Panc1 (cell line): ENCODE measurements around the gene CHST9.

Experiments used
- CTCF ChIP-seq: fragments of 450-650 bp; IDR thresholded peaks from 2 replicates; pipeline ENCODE4 v1.5.1; 2017; ENCODE audit warnings: mild to moderate bottlenecking
- POLR2AphosphoS5 ChIP-seq: IDR thresholded peaks from 2 replicates; pipeline ENCODE4 v1.6.1; 2012; ENCODE audit warnings: mild to moderate bottlenecking, low read depth, low read length, moderate library complexity

- TF ChIP-seq POLR2AphosphoS5 (no peak), CTCF (no peak)
These were observed 259.8 kb downstream of the CHST9 start for GRCh38 chr18:26925313-26925712.
